SK-N-SH (cell line): Measurements from ENCODE around the gene DCUN1D2. TPM values are rescaled to one million over a fixed set of nuclear protein-coding genes. Genes with fewer than 3 reads are reported as not detected.

Experiments used
- CTCF ChIA-PET: fragments of 300-600, 350-600 bp; formaldehyde crosslinking; extraction: SDS; loops from one replicate; lab custom pipeline; 2021; lab: Yijun Ruan, JAX
- POLR2A ChIA-PET: fragments of 350-600 bp; sonication (Branson Sonifier 250); formaldehyde crosslinking; extraction: SDS; loops from one replicate; lab custom pipeline; 2020; ENCODE audit warnings: antibody characterized with exemption, inconsistent platforms; lab: Yijun Ruan, JAX
- DNase-seq: peaks from one replicate; pipeline ENCODE4 v3.0.0; 2012
- H2AFZ ChIP-seq: fragments of 200-600 bp; sonication (generic); 2 replicates; pipeline ENCODE4 v1.8.1; 2016; ENCODE audit warnings: antibody characterized with exemption, mild to moderate bottlenecking, low read depth
- H3F3A ChIP-seq: fragments of 200-600 bp; sonication (generic); replicated peaks from 2 replicates; pipeline ENCODE3; 2016; ENCODE audit warnings: antibody characterized with exemption, mild to moderate bottlenecking; ENCODE audit not compliant: insufficient read depth
- H3K27ac ChIP-seq, 2 experiments: fragments of 200-500 bp in 1 of 2; fragments of 200-600 bp in 1 of 2; sonication (Bioruptor generic) in 1 of 2; sonication (generic), shearing (Covaris generic) in 1 of 2; 2 replicates each; pipeline versions ENCODE4 v1.5.1 to v1.6.1; 2014 to 2016; ENCODE audit warnings: low read depth in 2 of 2, inconsistent platforms in 1 of 2, low read length in 1 of 2, mild to moderate bottlenecking in 1 of 2, mixed read lengths in 1 of 2
- H3K27me3 ChIP-seq: fragments of 200-600 bp; sonication (generic), shearing (Covaris generic); 2 replicates; pipeline ENCODE4 v1.6.1; 2016; ENCODE audit warnings: mixed run types; ENCODE audit not compliant: insufficient read depth
- H3K36me3 ChIP-seq, 2 experiments: fragments of 200-500 bp in 1 of 2; fragments of 200-600 bp in 1 of 2; sonication (Bioruptor generic) in 1 of 2; sonication (generic) in 1 of 2; replicated peaks in 1 of 2; 2 replicates each; pipeline versions ENCODE3 to v1.5.1; 2014 to 2016; ENCODE audit warnings: low read length in 1 of 2, mild to moderate bottlenecking in 1 of 2; ENCODE audit not compliant: insufficient read depth in 2 of 2, control insufficient read depth in 1 of 2
- H3K4me1 ChIP-seq, 2 experiments: fragments of 200-500 bp in 1 of 2; fragments of 200-600 bp in 1 of 2; sonication (Bioruptor generic) in 1 of 2; sonication (generic), shearing (Covaris generic) in 1 of 2; 2 replicates each; pipeline versions ENCODE4 v1.5.1 to v1.6.1; 2014 to 2016; ENCODE audit warnings: low read depth in 1 of 2, low read length in 1 of 2, mixed run types in 1 of 2; ENCODE audit not compliant: insufficient read depth in 2 of 2, control insufficient read depth in 1 of 2
- H3K4me2 ChIP-seq: fragments of 200-600 bp; sonication (generic), shearing (Covaris generic); 2 replicates; pipeline ENCODE4 v1.6.1; 2017; ENCODE audit warnings: mixed run types
- H3K4me3 ChIP-seq, 2 experiments: fragments of 200-500 bp in 1 of 2; fragments of 200-600 bp in 1 of 2; sonication (Bioruptor generic) in 1 of 2; sonication (generic), shearing (Covaris generic) in 1 of 2; 2 replicates each; pipeline versions ENCODE4 v1.5.1 to v1.8.1; 2014 to 2016; ENCODE audit warnings: low read depth in 2 of 2, inconsistent platforms in 1 of 2, low read length in 1 of 2, mild to moderate bottlenecking in 1 of 2, mixed read lengths in 1 of 2, moderate library complexity in 1 of 2
- H3K79me2 ChIP-seq: fragments of 200-600 bp; sonication (generic); 2 replicates; pipeline ENCODE4 v1.8.1; 2017; ENCODE audit warnings: mild to moderate bottlenecking; ENCODE audit not compliant: insufficient read depth
- H3K9ac ChIP-seq: fragments of 200-600 bp; sonication (generic); 2 replicates; pipeline ENCODE4 v1.6.1; 2017; ENCODE audit warnings: mixed run types
- H3K9me2 ChIP-seq: fragments of 200-600 bp; sonication (generic); 2 replicates; pipeline ENCODE4 v1.6.1; 2017; ENCODE audit warnings: mixed run types
- H3K9me3 ChIP-seq: fragments of 200-600 bp; sonication (generic); 2 replicates; pipeline ENCODE4 v1.6.1; 2017; ENCODE audit warnings: mixed run types, mild to moderate bottlenecking, moderate library complexity
- H4K20me1 ChIP-seq: fragments of 200-600 bp; sonication (generic); 2 replicates; pipeline ENCODE4 v1.6.1; 2017; ENCODE audit warnings: mild to moderate bottlenecking, mixed run types; ENCODE audit not compliant: insufficient read depth
- EP300 ChIP-seq, 2 experiments: IDR thresholded peaks; 2 replicates each; pipeline versions ENCODE4 v1.4.0 to v1.6.1; 2012; ENCODE audit warnings: borderline replicate concordance in 1 of 2, low read depth in 1 of 2, low read length in 1 of 2
- EZH2phosphoT487 ChIP-seq: fragments of 200-600 bp; sonication (generic); IDR thresholded peaks from 2 replicates; pipeline ENCODE4 v1.6.1; 2017; ENCODE audit warnings: low read depth, mixed run types, mild to moderate bottlenecking, antibody characterized with exemption, moderate library complexity, borderline replicate concordance
- FOSL2 ChIP-seq: IDR thresholded peaks from 2 replicates; pipeline ENCODE4 v1.4.0; 2012; ENCODE audit warnings: low read depth, mild to moderate bottlenecking, moderate library complexity, borderline replicate concordance
- GABPA ChIP-seq: IDR thresholded peaks from 2 replicates; pipeline ENCODE4 v1.4.0; 2012; ENCODE audit warnings: low read depth, mild to moderate bottlenecking
- GATA2 ChIP-seq: sonication (generic); formaldehyde crosslinking; IDR thresholded peaks from 2 replicates; pipeline ENCODE4 v1.5.0; 2020; ENCODE audit warnings: mild to moderate bottlenecking, missing genetic modification reagents
- MEF2A ChIP-seq: IDR thresholded peaks from 2 replicates; pipeline ENCODE4 v1.4.0; 2012; ENCODE audit warnings: low read depth, borderline replicate concordance
- NRF1 ChIP-seq: IDR thresholded peaks from 2 replicates; pipeline ENCODE4 v1.6.1; 2012; ENCODE audit warnings: low read depth, mild to moderate bottlenecking, low read length
- RAD21 ChIP-seq: IDR thresholded peaks from 2 replicates; pipeline ENCODE4 v1.6.1; 2012; ENCODE audit warnings: mild to moderate bottlenecking, low read length
- RCOR1 ChIP-seq: fragments of 150-350 bp; IDR thresholded peaks from 2 replicates; pipeline ENCODE4 v1.6.1; 2017; ENCODE audit warnings: antibody characterized with exemption, low read length
- REST ChIP-seq: IDR thresholded peaks from 2 replicates; pipeline ENCODE4 v1.6.1; 2012; ENCODE audit warnings: mild to moderate bottlenecking, low read depth, low read length, moderate library complexity
- RXRA ChIP-seq: IDR thresholded peaks from 2 replicates; pipeline ENCODE4 v1.4.0; 2012; ENCODE audit warnings: low read depth, mild to moderate bottlenecking, borderline replicate concordance
- SIN3A ChIP-seq: IDR thresholded peaks from 2 replicates; pipeline ENCODE4 v1.6.1; 2012; ENCODE audit warnings: low read depth, mild to moderate bottlenecking, low read length, moderate library complexity, borderline replicate concordance
- SMC3 ChIP-seq: IDR thresholded peaks from 2 replicates; pipeline ENCODE4 v1.6.1; 2012; ENCODE audit warnings: low read depth, low read length, improper control_type of control experiment
- TAF1 ChIP-seq: IDR thresholded peaks from 2 replicates; pipeline ENCODE4 v1.6.1; 2012; ENCODE audit warnings: low read depth, mild to moderate bottlenecking, low read length, moderate library complexity, borderline replicate concordance
- YY1 ChIP-seq: IDR thresholded peaks from 2 replicates; pipeline ENCODE4 v1.4.0; 2012; ENCODE audit warnings: low read depth, mild to moderate bottlenecking
- ZBTB33 ChIP-seq: IDR thresholded peaks from 2 replicates; pipeline ENCODE4 v1.4.0; 2012; ENCODE audit warnings: low read depth, borderline replicate concordance
- WGBS: methylation state at CpG from one replicate; pipeline ENCODE4 v1.1.6; 2017; ENCODE audit warnings: low lambda C conversion rate; 5-methylcytosine and 5-hydroxymethylcytosine counted together
- polyA plus RNA-seq, 3 experiments: library from polyadenylated mRNA; depleted of rRNA; stranded (reverse); fragments of >200 nt; gene quantifications; 2 replicates each; pipeline ENCODE4 v1.2.3, GENCODE V29; 2012
- TF ChIP-seq, protein P1 (sequence below): IDR thresholded peaks from 2 replicates; pipeline ENCODE4; 2012
- TF ChIP-seq, protein P2 (sequence below): fragments of 150-350 bp; IDR thresholded peaks from 2 replicates; pipeline ENCODE4 v1.6.1; 2016; ENCODE audit warnings: mild to moderate bottlenecking, low read depth, low read length
- TF ChIP-seq, protein P3 (sequence below): IDR thresholded peaks from 2 replicates; pipeline ENCODE4 v1.4.0; 2012; ENCODE audit warnings: low read depth

DCUN1D2 gene
- polyA plus RNA-seq, 1 of the 3 experiments (the other 2 are of a cell fraction) = 11.0 TPM

DNA sequence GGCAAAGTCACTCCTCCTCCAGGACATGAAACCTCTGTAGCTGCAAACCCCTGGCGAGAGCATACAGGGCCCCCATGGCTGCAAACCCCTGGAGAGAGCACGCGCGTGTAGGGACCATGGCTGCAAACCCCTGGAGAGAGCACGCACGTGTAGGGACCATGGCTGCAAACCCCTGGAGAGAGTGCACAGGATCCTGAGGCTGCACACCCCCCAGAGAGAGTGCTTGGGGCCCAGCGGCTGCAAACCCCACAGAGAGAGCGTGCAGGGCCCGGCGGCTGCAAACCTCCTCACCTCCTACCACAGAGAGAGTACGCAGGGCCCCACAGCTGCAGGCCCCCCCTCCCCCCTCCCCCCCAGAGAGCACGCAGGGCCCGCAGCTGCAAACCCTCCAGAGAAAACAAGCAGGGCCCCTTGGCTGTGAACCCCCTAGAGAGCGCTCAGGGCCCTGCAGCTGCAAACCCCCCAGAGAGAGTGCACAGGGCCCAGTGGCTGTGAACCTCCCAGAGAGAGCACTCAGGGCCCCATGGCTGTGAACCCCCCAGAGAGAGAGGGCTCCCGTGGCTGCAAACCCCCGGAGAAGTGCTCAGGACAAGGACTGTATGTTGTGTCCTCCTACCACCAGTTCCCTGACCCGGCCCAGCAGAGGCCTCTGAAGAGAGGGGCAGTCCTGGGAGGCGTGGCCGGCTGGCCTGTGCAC is 44.6 kb downstream of the DCUN1D2 start:
- 96% methylated on average over 8 of the region's 19 CpGs for WGBS

GRCh38 chr13:113443991-113444390 is 46.5 kb downstream of the DCUN1D2 start:
- POLR2A ChIA-PET = no interaction called here
- Histone ChIP-seq H3K4me2 (no peak overlapping the region), H3K4me3 (no peak overlapping the region), H3K27me3 (no peaks in the 10 kb centered on the region), H3K9ac (no peak overlapping the region), H3K79me2 (no peaks in the 10 kb centered on the region), H3K4me1 (no peaks in the 10 kb centered on the region; a peak in 1 of 4 replicates), H3F3A (no peaks in the 10 kb centered on the region), H3K36me3 (peaks cover 0 to 10% of the 10 kb centered on the region in 2 experiments), H3K9me3 (no peaks in the 10 kb centered on the region), H3K27ac (no peak overlapping the region), H2AFZ (no peak overlapping the region), H3K9me2 (no peaks in the 10 kb centered on the region), H4K20me1 (no peaks in the 10 kb centered on the region)
- DNase-seq = no peak
- TF ChIP-seq GABPA = no peak
- no peak for TF ChIP-seq SIN3A
- no peak for TF ChIP-seq SMC3
- TF ChIP-seq, protein P1, sequence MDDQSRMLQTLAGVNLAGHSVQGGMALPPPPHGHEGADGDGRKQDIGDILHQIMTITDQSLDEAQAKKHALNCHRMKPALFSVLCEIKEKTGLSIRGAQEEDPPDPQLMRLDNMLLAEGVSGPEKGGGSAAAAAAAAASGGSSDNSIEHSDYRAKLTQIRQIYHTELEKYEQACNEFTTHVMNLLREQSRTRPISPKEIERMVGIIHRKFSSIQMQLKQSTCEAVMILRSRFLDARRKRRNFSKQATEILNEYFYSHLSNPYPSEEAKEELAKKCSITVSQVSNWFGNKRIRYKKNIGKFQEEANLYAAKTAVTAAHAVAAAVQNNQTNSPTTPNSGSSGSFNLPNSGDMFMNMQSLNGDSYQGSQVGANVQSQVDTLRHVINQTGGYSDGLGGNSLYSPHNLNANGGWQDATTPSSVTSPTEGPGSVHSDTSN = no peak
- no peak for TF ChIP-seq EP300 (IDR thresholded peaks at IDR 0.05; ENCODE audit: borderline replicate concordance in 1 of 2, low read depth in 1 of 2, low read length in 1 of 2)
- no peak for TF ChIP-seq GATA2 (CRISPR knock-in tag)
- no peak for TF ChIP-seq REST
- TF ChIP-seq, protein P2, sequence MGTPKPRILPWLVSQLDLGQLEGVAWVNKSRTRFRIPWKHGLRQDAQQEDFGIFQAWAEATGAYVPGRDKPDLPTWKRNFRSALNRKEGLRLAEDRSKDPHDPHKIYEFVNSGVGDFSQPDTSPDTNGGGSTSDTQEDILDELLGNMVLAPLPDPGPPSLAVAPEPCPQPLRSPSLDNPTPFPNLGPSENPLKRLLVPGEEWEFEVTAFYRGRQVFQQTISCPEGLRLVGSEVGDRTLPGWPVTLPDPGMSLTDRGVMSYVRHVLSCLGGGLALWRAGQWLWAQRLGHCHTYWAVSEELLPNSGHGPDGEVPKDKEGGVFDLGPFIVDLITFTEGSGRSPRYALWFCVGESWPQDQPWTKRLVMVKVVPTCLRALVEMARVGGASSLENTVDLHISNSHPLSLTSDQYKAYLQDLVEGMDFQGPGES = no peak
- TF ChIP-seq EZH2phosphoT487 = no peak
- TF ChIP-seq RXRA = no peak
- no peak for TF ChIP-seq RAD21
- TF ChIP-seq YY1 = no peak
- TF ChIP-seq, protein P3, sequence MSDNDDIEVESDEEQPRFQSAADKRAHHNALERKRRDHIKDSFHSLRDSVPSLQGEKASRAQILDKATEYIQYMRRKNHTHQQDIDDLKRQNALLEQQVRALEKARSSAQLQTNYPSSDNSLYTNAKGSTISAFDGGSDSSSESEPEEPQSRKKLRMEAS = no peak
- no peak for TF ChIP-seq TAF1
- TF ChIP-seq ZBTB33 = no peak
- WGBS = 98% methylated on average over 4 of the region's 15 CpGs
- CTCF ChIA-PET = no interaction called here

More for the DNA sequence above, 44.6 kb downstream of the DCUN1D2 start:
- CTCF ChIA-PET = interaction anchor here (1.8 to 2.1 kb wide), 2 partner anchors 116 to 514 kb away, joined by 6 to 8 read pairs; no protein-coding TSS in a partner anchor
- H3K4me1 ChIP-seq = no peaks in the 10 kb centered on the region; a peak in 1 of 4 replicates
- H4K20me1 ChIP-seq = no peaks in the 10 kb centered on the region
- H3K9me2 ChIP-seq = no peaks in the 10 kb centered on the region
- peaks cover 0 to 10% of the 10 kb centered on the region in 2 experiments for H3K36me3 ChIP-seq
- no peaks in the 10 kb centered on the region for H3K79me2 ChIP-seq
- no peak for DNase-seq
- POLR2A ChIA-PET = no interaction called here
- H3K4me2 ChIP-seq = no peak overlapping the region
- H3K4me3 ChIP-seq = no peak overlapping the region
- TF ChIP-seq RCOR1 (no peak), FOSL2 (no peak), MEF2A (no peak), NRF1 (no peak), SMC3 (no peak)
- no peaks in the 10 kb centered on the region for H3K9me3 ChIP-seq
- H3F3A ChIP-seq = no peaks in the 10 kb centered on the region
- H3K27me3 ChIP-seq = no peaks in the 10 kb centered on the region
- H2AFZ ChIP-seq = no peak overlapping the region
- H3K27ac ChIP-seq = no peak overlapping the region
- no peak overlapping the region for H3K9ac ChIP-seq
